Panc1 (cell line): ENCODE data around the gene ERC2.

Experiments used
- POLR2AphosphoS5 ChIP-seq: IDR thresholded peaks from 2 replicates; pipeline ENCODE4 v1.6.1; 2012; ENCODE audit warnings: mild to moderate bottlenecking, low read depth, low read length, moderate library complexity
- TCF7L2 ChIP-seq: IDR thresholded peaks from 2 replicates; pipeline ENCODE4 v1.6.1; 2011; ENCODE audit warnings: mild to moderate bottlenecking, low read depth, low read length, inconsistent platforms
- TF ChIP-seq, protein P1 (sequence below): fragments of 450-650 bp; IDR thresholded peaks from 2 replicates; pipeline ENCODE4 v1.5.1; 2017; ENCODE audit warnings: mild to moderate bottlenecking

DNA sequence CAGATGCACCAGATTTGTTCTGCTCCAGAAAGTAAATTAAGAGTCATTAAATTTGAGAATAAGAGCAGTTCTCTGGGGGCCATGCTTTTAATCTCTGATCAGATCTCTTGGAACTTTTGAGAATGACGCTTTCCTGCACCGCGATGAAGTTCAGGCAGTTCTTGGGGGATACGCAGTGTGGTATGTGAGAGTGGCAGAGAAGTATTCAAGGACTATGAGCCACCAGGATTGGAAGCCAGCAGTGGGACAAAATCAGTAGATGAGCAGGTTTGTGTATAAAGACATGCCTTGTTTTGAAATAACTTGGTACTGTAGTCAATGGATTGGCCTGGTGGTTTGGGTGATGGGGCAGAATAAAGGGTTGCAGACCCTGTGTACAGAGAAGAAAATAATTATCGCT is 483.6 kb downstream of the ERC2 start:
- TF ChIP-seq, protein P1, sequence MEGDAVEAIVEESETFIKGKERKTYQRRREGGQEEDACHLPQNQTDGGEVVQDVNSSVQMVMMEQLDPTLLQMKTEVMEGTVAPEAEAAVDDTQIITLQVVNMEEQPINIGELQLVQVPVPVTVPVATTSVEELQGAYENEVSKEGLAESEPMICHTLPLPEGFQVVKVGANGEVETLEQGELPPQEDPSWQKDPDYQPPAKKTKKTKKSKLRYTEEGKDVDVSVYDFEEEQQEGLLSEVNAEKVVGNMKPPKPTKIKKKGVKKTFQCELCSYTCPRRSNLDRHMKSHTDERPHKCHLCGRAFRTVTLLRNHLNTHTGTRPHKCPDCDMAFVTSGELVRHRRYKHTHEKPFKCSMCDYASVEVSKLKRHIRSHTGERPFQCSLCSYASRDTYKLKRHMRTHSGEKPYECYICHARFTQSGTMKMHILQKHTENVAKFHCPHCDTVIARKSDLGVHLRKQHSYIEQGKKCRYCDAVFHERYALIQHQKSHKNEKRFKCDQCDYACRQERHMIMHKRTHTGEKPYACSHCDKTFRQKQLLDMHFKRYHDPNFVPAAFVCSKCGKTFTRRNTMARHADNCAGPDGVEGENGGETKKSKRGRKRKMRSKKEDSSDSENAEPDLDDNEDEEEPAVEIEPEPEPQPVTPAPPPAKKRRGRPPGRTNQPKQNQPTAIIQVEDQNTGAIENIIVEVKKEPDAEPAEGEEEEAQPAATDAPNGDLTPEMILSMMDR = no peak
- TF ChIP-seq TCF7L2 (no peak), POLR2AphosphoS5 (no peak)
